Mesothelial cell of epicardium (in vitro differentiated cells): ENCODE results near the gene CDH4. TPM values are rescaled to one million over a fixed set of nuclear protein-coding genes. Genes with fewer than 3 reads are reported as not detected.

Experiments used
- DNase-seq, 2 experiments: peaks; one replicate each; pipeline ENCODE4 v3.0.0; 2021; ENCODE audit warnings: low spot score in 2 of 2; ENCODE audit not compliant: unreplicated experiment in 2 of 2
- H3K27ac Mint-ChIP-seq: 2 replicates; pipeline ENCODE4 v1.8.0; 2021; ENCODE audit warnings: mixed read lengths
- H3K27me3 Mint-ChIP-seq: 2 replicates; pipeline ENCODE4 v1.8.0; 2021; ENCODE audit warnings: low read depth, mixed read lengths
- H3K36me3 Mint-ChIP-seq: 2 replicates; pipeline ENCODE4 v1.8.0; 2021; ENCODE audit warnings: mixed read lengths
- H3K4me1 Mint-ChIP-seq: 2 replicates; pipeline ENCODE4 v1.8.0; 2021; ENCODE audit warnings: mixed read lengths
- H3K4me3 Mint-ChIP-seq: 2 replicates; pipeline ENCODE4 v1.8.0; 2021; ENCODE audit warnings: mild to moderate bottlenecking, moderate library complexity, mixed read lengths
- H3K9me3 Mint-ChIP-seq: 2 replicates; pipeline ENCODE4 v1.8.0; 2021; ENCODE audit warnings: mixed read lengths
- total RNA-seq: library from RNA; stranded (reverse); gene quantifications from 3 replicates; pipeline ENCODE4 v1.2.1, GENCODE V29; 2021
- TF ChIP-seq, protein P1 (sequence below): fragments of 200-600 bp; sonication (generic); IDR thresholded peaks from one replicate; pipeline ENCODE4 v1.5.0; 2021; ENCODE audit warnings: antibody characterized with exemption; ENCODE audit not compliant: unreplicated experiment

Gene CDH4
- total RNA-seq, 1 donor from 2014 or later = 1.1 TPM

DNA sequence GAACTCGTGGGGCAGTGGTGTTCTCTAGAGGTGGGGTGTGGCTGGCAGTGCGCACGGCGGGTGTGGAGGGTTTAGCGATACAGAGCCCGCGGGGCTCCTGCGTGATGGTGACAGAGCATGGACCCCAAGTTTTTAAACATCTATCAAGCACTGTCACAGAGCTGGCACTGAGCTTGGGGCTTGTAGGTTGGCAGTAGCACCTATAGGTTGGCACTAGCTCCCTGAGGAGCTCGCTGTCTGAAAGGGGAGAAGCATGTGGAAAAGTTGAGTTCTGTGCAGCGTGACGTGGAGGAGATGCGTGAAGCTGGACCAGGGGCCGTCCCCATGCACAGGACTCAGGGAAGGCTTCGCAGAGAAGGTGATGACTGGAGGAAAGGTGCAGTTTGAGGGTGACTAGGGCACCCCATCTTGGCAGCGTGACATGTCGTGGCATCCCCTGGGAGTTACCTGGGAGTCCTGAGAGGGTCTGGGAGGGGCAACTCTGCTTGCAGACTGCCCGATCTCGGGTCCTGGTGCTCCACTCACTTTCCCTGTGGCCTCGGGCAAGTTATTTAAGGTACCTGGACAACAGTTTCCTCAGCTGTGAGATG is 122.0 kb downstream of the CDH4 start:
- no peaks in the 10 kb centered on the region for H3K27me3 Mint-ChIP-seq
- no peaks in the 10 kb centered on the region for H3K36me3 Mint-ChIP-seq
- no peak overlapping the region for H3K27ac Mint-ChIP-seq
- H3K4me1 Mint-ChIP-seq = peaks cover 8% of the 10 kb centered on the region
- peaks cover 6% of the 10 kb centered on the region for H3K9me3 Mint-ChIP-seq
- no peak overlapping the region for H3K4me3 Mint-ChIP-seq
- TF ChIP-seq, protein P1, sequence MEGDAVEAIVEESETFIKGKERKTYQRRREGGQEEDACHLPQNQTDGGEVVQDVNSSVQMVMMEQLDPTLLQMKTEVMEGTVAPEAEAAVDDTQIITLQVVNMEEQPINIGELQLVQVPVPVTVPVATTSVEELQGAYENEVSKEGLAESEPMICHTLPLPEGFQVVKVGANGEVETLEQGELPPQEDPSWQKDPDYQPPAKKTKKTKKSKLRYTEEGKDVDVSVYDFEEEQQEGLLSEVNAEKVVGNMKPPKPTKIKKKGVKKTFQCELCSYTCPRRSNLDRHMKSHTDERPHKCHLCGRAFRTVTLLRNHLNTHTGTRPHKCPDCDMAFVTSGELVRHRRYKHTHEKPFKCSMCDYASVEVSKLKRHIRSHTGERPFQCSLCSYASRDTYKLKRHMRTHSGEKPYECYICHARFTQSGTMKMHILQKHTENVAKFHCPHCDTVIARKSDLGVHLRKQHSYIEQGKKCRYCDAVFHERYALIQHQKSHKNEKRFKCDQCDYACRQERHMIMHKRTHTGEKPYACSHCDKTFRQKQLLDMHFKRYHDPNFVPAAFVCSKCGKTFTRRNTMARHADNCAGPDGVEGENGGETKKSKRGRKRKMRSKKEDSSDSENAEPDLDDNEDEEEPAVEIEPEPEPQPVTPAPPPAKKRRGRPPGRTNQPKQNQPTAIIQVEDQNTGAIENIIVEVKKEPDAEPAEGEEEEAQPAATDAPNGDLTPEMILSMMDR = no peak
- no peak for DNase-seq

DNA sequence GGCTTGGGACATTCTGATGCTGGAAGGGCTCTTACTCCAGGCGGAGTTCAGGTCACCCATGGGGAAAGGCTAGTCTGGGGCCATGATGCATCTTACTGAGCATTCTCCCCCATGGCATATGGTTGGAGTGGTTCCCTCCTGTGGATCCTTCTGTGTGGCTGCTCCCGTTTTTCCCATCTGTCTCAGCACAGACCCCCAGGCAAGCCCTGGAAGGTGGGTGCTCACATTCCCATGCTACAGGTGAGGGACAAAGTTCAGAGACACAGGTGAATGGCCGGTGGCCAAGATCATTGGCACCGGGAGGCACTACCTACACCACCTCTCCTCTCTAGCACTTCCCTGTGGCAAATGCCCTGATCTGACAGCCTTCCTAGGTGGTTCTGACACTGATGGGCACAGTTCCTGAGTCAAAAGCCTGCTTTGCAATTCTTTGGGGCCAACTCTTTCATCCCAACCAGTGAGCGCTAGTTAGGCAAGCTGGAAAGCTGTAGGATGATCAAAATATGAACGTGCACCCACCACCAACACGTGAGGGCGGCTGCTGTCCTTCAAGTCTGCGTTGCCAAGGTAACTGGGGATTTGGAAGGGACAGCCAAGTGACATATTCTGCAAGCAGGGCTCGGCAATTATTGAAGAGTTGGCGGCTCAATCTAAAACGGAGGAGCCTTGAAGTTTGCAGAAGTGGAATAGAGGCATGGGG is 124.6 kb downstream of the CDH4 start:
- H3K9me3 Mint-ChIP-seq = peaks cover 11% of the 10 kb centered on the region
- no peak for DNase-seq
- H3K27me3 Mint-ChIP-seq = peaks cover 2% of the 10 kb centered on the region
- H3K36me3 Mint-ChIP-seq = no peaks in the 10 kb centered on the region
- H3K4me1 Mint-ChIP-seq = peaks cover 7% of the 10 kb centered on the region
- H3K4me3 Mint-ChIP-seq = no peak overlapping the region
- no peak overlapping the region for H3K27ac Mint-ChIP-seq
- TF ChIP-seq, protein P1 = no peak

DNA sequence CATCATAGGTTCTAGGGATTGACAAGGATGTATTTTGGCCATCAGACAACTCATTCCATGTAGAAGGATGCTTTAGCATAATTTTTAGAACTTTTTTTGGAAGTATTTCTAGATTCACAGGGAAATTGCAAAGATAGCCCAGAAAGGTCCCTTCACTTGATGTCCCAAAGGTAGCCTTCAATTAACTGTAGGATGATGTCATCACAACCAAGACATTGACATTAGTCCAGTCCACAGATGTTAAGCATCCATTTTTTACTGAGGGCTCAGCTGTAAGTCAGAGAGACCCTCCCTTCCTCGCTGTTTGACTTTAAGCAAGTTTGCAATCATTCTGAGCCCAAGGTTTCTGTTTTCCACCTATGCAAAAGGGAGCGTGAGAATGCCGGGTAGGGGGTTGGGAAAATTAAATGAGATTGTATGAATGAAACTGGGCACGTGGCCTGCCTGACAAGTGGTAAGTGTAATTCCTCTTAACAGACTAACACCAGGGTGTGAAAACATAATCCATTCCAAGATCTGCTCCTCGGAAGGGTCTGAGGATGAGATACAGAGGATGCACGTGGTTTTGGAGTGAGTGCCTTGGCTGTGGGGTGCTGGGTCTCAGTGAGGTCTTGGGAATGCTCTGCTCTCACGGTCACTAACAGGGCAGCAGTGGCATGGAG is 126.8 kb downstream of the CDH4 start:
- TF ChIP-seq, protein P1 = no peak
- H3K27ac Mint-ChIP-seq = no peak overlapping the region
- peaks cover 20% of the 10 kb centered on the region for H3K9me3 Mint-ChIP-seq
- DNase-seq = no peak
- peaks cover 2% of the 10 kb centered on the region for H3K27me3 Mint-ChIP-seq
- no peaks in the 10 kb centered on the region for H3K36me3 Mint-ChIP-seq
- no peaks in the 10 kb centered on the region for H3K4me1 Mint-ChIP-seq
- H3K4me3 Mint-ChIP-seq = no peak overlapping the region

DNA sequence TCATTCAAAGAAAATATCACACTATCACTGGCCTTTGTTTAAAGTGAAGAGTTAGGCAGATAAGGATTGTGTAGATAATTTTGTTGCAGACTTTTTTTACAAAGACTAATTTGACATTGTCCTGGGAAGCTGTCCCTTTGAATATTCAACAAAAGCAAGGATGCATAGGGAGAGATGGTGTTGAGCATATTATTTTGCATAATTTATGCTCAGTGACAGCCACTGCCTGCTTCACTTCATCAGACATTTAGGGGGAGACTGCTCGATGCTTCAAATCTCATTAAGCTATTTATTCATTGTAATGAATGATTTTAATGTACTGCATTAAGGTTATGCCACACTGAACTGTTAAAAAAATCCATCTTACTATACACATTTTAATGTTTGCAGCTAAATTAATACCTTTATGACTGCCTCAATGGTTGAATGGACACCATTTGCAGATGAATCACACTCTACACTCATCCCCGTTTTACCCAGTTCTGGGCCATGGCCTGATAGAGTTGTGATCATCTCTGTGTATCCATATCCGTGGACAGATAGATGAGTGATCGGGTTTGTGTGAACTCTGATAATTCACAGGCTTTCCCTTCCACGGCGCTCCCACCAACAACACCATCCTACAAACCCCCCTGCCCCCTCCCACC is 128.0 kb downstream of the CDH4 start:
- Mint-ChIP-seq H3K27me3 (peaks cover 2% of the 10 kb centered on the region), H3K4me1 (no peaks in the 10 kb centered on the region), H3K4me3 (no peak overlapping the region), H3K36me3 (no peaks in the 10 kb centered on the region), H3K9me3 (peaks cover 30% of the 10 kb centered on the region), H3K27ac (no peak overlapping the region)
- DNase-seq = no peak
- TF ChIP-seq, protein P1 = no peak

DNA sequence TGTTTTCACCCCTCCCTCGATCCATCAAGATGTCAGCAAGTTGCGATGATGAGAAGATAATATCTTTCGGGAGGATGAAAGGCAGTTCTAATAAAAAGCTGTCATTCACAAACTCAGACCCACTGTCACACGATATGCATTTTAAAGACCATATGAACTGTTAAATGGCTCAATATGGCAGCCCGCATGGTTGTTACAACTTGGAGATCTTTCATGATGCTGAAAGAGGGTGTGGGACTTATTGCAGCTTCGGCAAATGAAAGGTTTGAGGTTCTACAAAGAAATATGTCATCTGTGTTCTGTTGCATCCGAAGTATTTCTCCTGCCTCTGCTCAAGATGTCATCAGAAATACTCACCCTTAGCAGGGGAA is 128.5 kb downstream of the CDH4 start:
- H3K36me3 Mint-ChIP-seq = no peaks in the 10 kb centered on the region
- DNase-seq = no peak
- peaks cover 4% of the 10 kb centered on the region for H3K27me3 Mint-ChIP-seq
- H3K27ac Mint-ChIP-seq = no peak overlapping the region
- TF ChIP-seq, protein P1 = no peak
- H3K9me3 Mint-ChIP-seq = peaks cover 34% of the 10 kb centered on the region
- no peaks in the 10 kb centered on the region for H3K4me1 Mint-ChIP-seq
- H3K4me3 Mint-ChIP-seq = no peak overlapping the region
